Suprapubic skin (tissue), 3 donors: Measurements from ENCODE around the gene OR11A1.

Experiments used
- CTCF ChIP-seq, 2 donors: fragments of 200-600 bp in 1 of 2; fragments of 450-650 bp in 1 of 2; sonication (generic) in 1 of 2; IDR thresholded peaks; one replicate each; pipeline ENCODE4 v1.5.1; 2016 to 2019; ENCODE audit warnings: antibody characterized with exemption in 2 of 2, mild to moderate bottlenecking in 1 of 2, moderate library complexity in 1 of 2
- EP300 ChIP-seq: sonication (generic); formaldehyde crosslinking; IDR thresholded peaks from one replicate; pipeline ENCODE4 v1.6.1; 2017; ENCODE audit warnings: antibody characterized with exemption

GRCh38 chr6:29483735-29484134 lies 26.9 kb upstream of the OR11A1 start:
- TF ChIP-seq CTCF (IDR thresholded peaks at IDR 0.05) = no peak
- TF ChIP-seq EP300 = no peak
